DMS153 (cell line): ENCODE measurements around the gene UBE2L5.
A peak's percentile ranks its signal among the peaks of the same experiment; 100 is the strongest.
"Not testable (repeated sequence)": the region's sequence is repeated elsewhere in the genome, so short reads cannot be mapped to it uniquely, and the experiment has no call there.

Source experiments
- DNase-seq: peaks from one replicate; lab custom pipeline; 2025; lab: John Stamatoyannopoulos, UW

UBE2L5 gene

GRCh38 chr13:30440910-30441703 is 18.8 kb downstream of the UBE2L5 start:
- no peak for DNase-seq

DNA sequence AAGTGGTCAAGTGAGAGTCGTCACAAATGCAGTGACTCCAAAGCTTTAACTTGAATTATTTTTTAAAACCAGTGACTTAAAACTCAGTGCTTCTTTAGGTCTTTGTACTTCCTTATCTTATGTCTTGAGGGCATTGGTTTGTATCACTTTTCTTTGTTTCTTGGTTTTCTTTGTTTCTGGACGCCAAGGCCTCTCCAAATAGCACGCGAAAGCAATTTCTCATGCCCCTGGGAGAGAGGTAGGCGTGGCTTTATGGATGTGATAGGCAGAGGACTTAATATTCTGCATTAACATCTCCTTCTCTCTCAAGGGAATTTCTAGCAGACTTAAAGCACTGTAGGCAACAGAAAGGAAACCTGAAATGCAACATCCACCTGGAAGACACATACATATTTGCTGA is 20.6 kb downstream of the UBE2L5 start:
- no peak for DNase-seq

DNA sequence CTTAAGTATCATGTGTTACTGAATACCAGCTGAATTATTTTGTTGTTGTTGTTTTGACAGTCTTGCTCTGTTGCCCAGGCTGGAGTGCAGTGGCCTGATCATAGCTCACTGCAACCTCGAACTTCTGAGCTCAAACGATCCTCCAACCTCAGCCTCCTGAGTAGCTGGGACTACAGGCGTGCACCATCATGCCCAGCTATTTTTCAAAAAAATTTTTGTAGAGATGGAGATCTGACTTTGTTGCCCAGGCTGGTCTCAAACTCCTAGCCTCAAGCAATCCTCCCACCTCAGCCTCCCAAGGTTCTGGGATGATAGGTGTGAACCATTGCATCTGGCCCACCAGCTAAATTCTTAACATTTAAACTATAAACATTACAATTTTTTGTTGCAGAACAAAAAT is 21.2 kb downstream of the UBE2L5 start:
- DNase-seq, result not testable (repeated sequence)

DNA sequence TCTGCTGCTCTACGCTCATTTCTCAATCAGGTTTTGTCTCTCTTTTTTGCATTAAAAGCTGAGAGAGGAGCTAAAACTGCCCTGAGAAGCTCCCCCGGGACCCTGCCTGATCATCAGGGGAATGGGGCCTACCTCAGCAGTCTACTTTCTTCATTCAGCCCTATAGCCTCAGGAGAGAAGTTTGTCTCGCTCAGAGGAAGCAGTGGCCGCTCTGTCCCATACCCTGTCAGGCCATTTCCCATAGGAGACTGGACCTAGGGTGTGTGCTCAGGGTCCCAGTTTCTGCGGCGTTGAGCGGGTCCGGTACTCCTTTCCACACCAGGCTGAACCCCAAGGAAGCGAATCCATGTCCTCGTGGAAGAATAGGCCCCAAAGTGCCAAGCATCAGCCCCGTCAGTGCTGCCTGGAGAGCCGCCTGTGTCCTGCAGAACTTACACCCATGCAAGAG is 21.7 kb downstream of the UBE2L5 start:
- DNase-seq, result no peak

DNA sequence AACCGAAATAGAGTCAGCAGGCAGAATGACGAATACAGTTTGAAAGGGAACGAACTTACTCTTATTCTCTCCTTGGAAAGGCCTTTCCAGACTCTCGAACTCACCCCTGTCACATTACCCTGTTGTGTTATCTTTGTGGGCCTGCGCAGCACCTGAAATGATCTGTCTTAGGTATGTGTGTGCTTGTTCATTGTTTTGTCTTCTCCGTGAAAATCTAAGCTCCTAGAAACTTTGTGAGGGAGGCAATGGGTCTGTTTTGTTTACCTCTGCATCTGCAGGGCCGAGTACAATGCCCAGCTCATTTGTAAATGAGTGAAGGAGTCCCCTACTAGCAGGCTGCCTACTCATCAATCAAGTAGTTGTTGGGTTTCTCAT is 23.8 kb downstream of the UBE2L5 start:
- peak; percentile 49 for DNase-seq

- DNase-seq, result no peak
Measured at GRCh38 chr13:30448441-30448840, 26.1 kb downstream of the UBE2L5 start.

DNA sequence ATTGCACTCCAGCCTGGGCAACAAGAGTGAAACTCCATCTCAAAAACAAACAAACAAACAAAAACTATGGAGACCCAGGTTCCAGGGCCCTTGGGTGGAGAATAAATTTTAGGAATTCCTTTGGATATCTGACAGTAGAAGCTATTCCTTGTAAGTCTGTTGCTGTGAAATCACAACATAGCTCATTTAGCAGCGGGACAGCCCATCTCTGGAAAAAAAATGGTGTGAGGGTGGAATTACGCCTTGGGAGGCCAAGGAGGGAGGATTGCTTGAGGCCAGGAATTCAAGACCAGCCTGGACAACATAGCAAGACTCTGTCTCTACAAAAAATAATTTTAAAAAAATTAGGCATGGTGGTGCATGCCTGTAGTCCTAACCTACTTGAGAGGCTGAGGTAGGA is 27.8 kb downstream of the UBE2L5 start:
- DNase-seq, result no peak

GRCh38 chr13:30451476-30451875 is 29.2 kb downstream of the UBE2L5 start:
- not testable (repeated sequence) for DNase-seq

DNA sequence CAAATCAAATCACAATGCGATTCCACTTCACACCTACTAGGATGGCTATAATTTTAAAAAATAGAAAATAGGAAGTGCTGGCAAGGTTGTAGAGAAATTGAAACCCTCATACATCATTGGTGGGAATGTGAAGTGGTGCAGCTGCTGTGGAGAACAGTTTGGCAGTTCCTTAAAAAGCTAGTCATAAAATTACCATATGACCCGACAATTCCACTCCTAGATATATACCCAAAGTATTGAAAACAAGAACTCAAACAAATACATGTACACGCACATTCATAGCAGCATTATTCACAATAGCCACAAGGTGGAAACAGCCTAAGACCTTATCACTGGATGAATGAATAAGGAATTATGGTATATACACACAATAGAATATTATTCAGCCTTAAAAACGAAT is 31.4 kb downstream of the UBE2L5 start:
- no peak for DNase-seq

- DNase-seq, result no peak
Measured at GRCh38 chr13:30454991-30455390, 32.7 kb downstream of the UBE2L5 start.

- no peak for DNase-seq
Measured at GRCh38 chr13:30456290-30456689, 34.0 kb downstream of the UBE2L5 start.

- DNase-seq, result no peak
Measured at GRCh38 chr13:30457306-30457891, 35.1 kb downstream of the UBE2L5 start.

DNA sequence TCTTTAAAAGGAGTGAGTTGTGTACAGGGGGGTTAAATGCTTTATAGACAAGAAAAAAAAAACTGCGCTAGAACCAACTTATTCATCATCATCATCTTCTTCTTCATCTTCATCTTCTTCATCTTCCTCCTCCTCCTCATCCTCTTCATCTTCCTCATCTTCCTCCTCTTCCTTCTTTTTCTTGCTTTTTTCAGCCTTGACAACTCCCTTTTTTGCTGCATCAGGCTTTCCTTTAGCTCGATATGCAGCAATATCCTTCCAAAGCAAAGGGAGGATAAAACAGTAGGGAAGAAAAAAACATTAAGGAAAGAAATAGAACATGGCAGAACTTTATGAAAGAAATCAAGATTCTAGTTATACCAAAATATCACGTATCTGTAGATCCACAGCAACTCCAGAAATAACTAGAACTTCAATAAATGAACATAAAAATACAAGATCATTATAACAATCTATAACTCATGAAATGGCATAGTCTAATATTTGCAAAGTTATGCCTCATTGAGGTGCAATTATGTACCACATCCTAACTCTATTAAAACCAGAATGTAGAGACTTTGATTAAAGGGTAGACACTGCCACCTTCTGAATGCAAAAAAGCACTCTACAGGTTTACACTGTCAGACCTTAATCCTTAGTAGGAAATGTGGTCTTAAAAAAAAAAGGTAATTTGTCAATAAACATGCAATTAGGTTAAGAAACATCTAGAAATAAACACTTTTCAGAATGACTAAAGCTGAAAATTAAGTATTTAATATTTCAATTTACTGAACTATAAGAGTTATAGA is 39.2 kb downstream of the UBE2L5 start:
- not testable (repeated sequence) for DNase-seq

- peak; percentile 23 for DNase-seq
Measured at GRCh38 chr13:30463787-30464495, 41.6 kb downstream of the UBE2L5 start.

- DNase-seq, result peak; percentile 22
Measured at GRCh38 chr13:30464496-30465342, 42.4 kb downstream of the UBE2L5 start.

GRCh38 chr13:30465343-30465592 is 43.0 kb downstream of the UBE2L5 start:
- no peak for DNase-seq

- DNase-seq, result peak; percentile 97
Measured at GRCh38 chr13:30465593-30466357, 43.5 kb downstream of the UBE2L5 start, which contains the start of gene HMGB1. HMGB1 (minus strand) TSS chr13:30465936; CDS start chr13:30463680, 2,256 bp downstream.

- no peak for DNase-seq
Measured at GRCh38 chr13:30466358-30466714, 44.0 kb downstream of the UBE2L5 start.

DNA sequence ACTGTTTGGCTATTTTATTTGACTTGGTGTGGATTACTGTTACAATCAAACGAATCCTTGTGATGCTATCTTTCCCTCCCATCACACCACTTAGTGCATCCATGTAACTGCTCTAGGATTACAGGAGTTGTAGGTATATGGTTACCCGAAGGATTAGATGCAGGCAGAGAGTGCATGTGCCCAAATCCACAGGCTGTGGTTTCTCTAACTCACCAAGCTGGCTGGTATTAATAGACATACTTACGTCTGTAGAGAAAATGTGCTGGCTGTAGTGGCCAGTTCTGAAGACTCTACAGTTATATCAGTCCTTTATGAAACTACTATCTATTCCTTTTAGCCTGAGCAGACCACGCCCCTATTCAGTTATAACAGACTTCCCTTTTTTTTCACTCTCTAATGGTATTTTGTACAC is 44.6 kb downstream of the UBE2L5 start:
- peak; percentile 11 for DNase-seq

DNA sequence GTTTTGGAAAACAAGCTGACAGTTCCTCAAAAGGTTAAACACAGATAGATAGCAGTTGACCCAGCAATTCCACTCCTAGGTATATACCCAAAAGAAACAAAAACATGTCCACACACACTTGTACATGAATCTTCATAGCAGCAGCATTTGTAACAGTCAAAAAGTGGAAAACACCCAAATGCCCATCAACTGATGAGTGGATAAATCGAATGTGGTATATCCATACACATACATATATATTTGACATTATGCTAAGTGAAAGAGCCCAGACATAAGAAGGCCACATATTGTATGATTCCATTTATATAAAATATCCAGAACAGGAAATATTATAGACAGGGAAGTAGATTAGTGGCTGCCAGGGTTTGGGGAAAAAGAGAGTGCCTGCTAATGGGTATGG is 51.4 kb downstream of the UBE2L5 start:
- no peak for DNase-seq
